H1 (cell line): Measurements from ENCODE around the gene BRD3OS. TPM values are rescaled to one million over a fixed set of nuclear protein-coding genes. Genes with fewer than 3 reads are reported as not detected.

Experiments
- BRCA1 ChIP-seq: IDR thresholded peaks from 2 replicates; pipeline ENCODE4 v1.6.1; 2012; ENCODE audit warnings: low read depth, low read length, improper control_type of control experiment
- KDM4A ChIP-seq: IDR thresholded peaks from one replicate; pipeline ENCODE4 v1.7.1; 2012; ENCODE audit warnings: low read depth, mild to moderate bottlenecking, moderate library complexity, low read length, inconsistent platforms; ENCODE audit not compliant: severe bottlenecking
- PHF8 ChIP-seq: fragments of 200-600 bp; sonication (generic); conservative IDR thresholded peaks from 2 replicates; pipeline ENCODE4 v1.7.1; 2012; ENCODE audit warnings: low read depth, mild to moderate bottlenecking, inconsistent platforms, low read length, moderate library complexity
- RNF2 ChIP-seq: fragments of 200-900, 300-1000 bp; sonication (generic); IDR thresholded peaks from 2 replicates; pipeline ENCODE4 v1.7.1; 2016; ENCODE audit warnings: borderline replicate concordance, low read depth, mild to moderate bottlenecking, antibody characterized with exemption, low read length; ENCODE audit not compliant: poor library complexity, severe bottlenecking; ENCODE audit errors: missing control alignments
- SP1 ChIP-seq: IDR thresholded peaks from 2 replicates; pipeline ENCODE4 v1.6.1; 2011; ENCODE audit warnings: low read depth, low read length
- SP2 ChIP-seq: IDR thresholded peaks from 2 replicates; pipeline ENCODE4 v1.6.1; 2012; ENCODE audit warnings: mild to moderate bottlenecking, low read length, inconsistent platforms
- TAF1 ChIP-seq: IDR thresholded peaks from 2 replicates; pipeline ENCODE4 v1.6.1; 2011; ENCODE audit warnings: mild to moderate bottlenecking, low read depth, low read length
- TAF7 ChIP-seq: optimal IDR thresholded peaks from 2 replicates; pipeline ENCODE3; 2011; ENCODE audit warnings: low read depth, mild to moderate bottlenecking, inconsistent platforms, low read length, moderate library complexity, borderline replicate concordance
- ZNF274 ChIP-seq: IDR thresholded peaks from 2 replicates; pipeline ENCODE4 v1.7.0; 2012; ENCODE audit warnings: low read length, borderline replicate concordance; ENCODE audit errors: extremely low read depth
- polyA plus RNA-seq, 7 experiments: library from polyadenylated mRNA; depleted of rRNA in 3 of 7; stranded (reverse) in 5 of 7; unstranded in 2 of 7; fragments of >200 nt in 5 of 7; fragments of 200-250 nt in 2 of 7; gene quantifications; 1 replicate in 5 of 7; 2 replicates in 1 of 7; 4 replicates in 1 of 7; pipeline versions ENCODE4 v1.2.1 to v1.2.3, GENCODE V29; 2011 to 2013; ENCODE audit warnings: missing spikeins in 2 of 7, mixed read lengths in 2 of 7
- total RNA-seq: library from RNA; stranded (reverse); fragmentation: NEBNext Ultra II Directional; extraction: Animal tissue kit (Norgen Biotek cat#: 25700); gene quantifications from 2 replicates; pipeline ENCODE4 v1.2.1, GENCODE V29; 2021
- TF ChIP-seq, protein P1 (sequence below): fragments of 300-600 bp; sonication (generic); IDR thresholded peaks from 2 replicates; pipeline ENCODE4 v1.7.1; 2012; ENCODE audit warnings: low read length, moderate library complexity, mild to moderate bottlenecking, inconsistent platforms; ENCODE audit not compliant: insufficient replicate concordance

The BRD3OS gene
- total and polyA plus RNA-seq, 2 of the 8 experiments (the other 6 are each of a cell fraction or from before 2014, with no cell fraction given): 12.7 to 20.2 TPM

DNA sequence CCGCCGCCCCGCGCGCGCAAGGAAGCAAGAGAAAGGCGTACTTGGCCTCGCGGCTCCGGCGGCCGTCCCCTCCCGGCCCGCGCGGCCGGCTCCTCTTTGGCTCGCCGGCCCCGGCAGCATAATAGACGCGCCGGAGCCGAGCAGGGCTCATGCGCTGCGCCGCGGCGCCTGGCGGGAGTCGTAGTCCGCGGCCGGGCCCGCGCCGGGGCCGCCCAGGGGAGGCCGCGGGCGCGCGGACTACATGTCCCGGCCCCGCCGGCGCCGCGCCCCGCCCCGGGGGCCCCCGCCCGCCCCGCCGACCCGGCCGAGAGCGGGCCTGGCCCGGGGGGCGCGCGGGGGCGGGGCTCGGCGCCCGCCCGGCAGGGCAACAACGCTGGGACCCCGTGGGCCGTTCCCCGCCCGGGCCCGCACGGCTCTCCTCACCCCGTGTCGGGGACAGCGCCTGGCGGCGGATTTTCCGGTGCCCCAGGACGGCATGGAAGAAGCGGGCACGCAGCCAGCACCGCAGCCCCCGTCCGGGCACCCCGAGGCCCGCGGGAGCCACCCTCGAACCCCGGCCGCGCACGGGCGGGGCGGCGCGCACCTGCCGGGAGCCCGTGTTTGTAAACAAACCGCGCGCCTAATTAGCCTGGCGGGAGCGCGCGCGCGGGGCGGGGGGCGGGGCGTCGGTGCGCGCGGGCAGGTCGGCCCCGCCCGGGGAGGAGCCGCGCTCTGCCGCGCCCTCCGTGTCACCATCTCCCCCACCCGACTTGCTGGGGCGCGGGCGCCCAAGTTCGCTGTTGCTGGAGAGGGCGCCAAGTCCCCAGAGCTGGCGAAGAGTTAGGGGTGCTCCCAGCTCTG is 42.8 kb downstream of the BRD3OS start, which contains the start of gene BRD3 (continued):
- TF ChIP-seq ZNF274 (no peak), PHF8 (peak; percentile 47; the same call in 1 of the 2 replicates), TAF1 (peak; percentile 84), RNF2 (no peak), SP2 (no peak), BRCA1 (no peak), SP1 (no peak), KDM4A (peak; percentile 38), TAF7 (peak; percentile 82)
- TF ChIP-seq, protein P1, sequence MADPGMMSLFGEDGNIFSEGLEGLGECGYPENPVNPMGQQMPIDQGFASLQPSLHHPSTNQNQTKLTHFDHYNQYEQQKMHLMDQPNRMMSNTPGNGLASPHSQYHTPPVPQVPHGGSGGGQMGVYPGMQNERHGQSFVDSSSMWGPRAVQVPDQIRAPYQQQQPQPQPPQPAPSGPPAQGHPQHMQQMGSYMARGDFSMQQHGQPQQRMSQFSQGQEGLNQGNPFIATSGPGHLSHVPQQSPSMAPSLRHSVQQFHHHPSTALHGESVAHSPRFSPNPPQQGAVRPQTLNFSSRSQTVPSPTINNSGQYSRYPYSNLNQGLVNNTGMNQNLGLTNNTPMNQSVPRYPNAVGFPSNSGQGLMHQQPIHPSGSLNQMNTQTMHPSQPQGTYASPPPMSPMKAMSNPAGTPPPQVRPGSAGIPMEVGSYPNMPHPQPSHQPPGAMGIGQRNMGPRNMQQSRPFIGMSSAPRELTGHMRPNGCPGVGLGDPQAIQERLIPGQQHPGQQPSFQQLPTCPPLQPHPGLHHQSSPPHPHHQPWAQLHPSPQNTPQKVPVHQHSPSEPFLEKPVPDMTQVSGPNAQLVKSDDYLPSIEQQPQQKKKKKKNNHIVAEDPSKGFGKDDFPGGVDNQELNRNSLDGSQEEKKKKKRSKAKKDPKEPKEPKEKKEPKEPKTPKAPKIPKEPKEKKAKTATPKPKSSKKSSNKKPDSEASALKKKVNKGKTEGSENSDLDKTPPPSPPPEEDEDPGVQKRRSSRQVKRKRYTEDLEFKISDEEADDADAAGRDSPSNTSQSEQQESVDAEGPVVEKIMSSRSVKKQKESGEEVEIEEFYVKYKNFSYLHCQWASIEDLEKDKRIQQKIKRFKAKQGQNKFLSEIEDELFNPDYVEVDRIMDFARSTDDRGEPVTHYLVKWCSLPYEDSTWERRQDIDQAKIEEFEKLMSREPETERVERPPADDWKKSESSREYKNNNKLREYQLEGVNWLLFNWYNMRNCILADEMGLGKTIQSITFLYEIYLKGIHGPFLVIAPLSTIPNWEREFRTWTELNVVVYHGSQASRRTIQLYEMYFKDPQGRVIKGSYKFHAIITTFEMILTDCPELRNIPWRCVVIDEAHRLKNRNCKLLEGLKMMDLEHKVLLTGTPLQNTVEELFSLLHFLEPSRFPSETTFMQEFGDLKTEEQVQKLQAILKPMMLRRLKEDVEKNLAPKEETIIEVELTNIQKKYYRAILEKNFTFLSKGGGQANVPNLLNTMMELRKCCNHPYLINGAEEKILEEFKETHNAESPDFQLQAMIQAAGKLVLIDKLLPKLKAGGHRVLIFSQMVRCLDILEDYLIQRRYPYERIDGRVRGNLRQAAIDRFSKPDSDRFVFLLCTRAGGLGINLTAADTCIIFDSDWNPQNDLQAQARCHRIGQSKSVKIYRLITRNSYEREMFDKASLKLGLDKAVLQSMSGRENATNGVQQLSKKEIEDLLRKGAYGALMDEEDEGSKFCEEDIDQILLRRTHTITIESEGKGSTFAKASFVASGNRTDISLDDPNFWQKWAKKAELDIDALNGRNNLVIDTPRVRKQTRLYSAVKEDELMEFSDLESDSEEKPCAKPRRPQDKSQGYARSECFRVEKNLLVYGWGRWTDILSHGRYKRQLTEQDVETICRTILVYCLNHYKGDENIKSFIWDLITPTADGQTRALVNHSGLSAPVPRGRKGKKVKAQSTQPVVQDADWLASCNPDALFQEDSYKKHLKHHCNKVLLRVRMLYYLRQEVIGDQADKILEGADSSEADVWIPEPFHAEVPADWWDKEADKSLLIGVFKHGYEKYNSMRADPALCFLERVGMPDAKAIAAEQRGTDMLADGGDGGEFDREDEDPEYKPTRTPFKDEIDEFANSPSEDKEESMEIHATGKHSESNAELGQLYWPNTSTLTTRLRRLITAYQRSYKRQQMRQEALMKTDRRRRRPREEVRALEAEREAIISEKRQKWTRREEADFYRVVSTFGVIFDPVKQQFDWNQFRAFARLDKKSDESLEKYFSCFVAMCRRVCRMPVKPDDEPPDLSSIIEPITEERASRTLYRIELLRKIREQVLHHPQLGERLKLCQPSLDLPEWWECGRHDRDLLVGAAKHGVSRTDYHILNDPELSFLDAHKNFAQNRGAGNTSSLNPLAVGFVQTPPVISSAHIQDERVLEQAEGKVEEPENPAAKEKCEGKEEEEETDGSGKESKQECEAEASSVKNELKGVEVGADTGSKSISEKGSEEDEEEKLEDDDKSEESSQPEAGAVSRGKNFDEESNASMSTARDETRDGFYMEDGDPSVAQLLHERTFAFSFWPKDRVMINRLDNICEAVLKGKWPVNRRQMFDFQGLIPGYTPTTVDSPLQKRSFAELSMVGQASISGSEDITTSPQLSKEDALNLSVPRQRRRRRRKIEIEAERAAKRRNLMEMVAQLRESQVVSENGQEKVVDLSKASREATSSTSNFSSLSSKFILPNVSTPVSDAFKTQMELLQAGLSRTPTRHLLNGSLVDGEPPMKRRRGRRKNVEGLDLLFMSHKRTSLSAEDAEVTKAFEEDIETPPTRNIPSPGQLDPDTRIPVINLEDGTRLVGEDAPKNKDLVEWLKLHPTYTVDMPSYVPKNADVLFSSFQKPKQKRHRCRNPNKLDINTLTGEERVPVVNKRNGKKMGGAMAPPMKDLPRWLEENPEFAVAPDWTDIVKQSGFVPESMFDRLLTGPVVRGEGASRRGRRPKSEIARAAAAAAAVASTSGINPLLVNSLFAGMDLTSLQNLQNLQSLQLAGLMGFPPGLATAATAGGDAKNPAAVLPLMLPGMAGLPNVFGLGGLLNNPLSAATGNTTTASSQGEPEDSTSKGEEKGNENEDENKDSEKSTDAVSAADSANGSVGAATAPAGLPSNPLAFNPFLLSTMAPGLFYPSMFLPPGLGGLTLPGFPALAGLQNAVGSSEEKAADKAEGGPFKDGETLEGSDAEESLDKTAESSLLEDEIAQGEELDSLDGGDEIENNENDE: no peak
